ENCODE measurements around the gene HMX3.

HMX3 gene

DNA sequence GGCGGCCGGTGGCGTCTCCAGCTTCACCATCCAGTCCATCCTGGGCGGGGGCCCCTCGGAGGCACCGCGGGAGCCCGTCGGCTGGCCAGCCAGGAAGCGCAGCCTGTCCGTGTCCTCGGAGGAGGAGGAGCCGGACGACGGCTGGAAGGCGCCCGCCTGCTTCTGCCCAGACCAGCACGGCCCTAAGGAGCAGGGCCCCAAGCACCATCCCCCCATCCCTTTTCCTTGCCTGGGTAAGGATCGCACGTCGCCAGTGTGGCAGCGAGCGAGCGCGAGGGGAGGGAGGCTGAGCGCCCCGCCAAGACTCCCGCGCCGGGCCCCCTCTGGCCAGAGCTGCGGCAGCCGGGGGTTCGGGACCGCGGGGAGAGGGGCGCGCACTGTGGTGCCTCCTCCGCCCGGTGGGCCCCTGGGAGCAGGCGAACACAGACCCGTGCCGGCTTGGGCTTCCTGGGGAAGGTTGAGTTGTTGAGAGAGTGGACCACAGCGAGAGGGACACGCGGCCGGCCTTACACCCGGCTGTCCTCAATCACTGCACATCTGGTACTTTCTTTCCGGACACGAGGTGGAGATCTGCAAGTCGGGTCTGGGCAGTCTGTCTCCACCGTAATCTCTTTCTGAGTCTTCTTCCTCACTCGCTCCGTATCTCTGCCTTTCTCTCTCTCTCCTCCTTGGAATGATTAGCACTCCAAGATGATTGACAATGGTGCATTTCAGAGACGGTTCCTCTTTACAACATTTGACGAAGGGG, 12.8 kb downstream of the HMX3 start:
- peaks cover 20% of the 10 kb centered on the region for H3K27me3 ChIP-seq (replicated peaks; ENCODE audit: insufficient read depth, low read length)
- H4K20me1 ChIP-seq (ENCODE audit: insufficient read depth, low read length) = no peaks in the 10 kb centered on the region
- TF ChIP-seq, protein P1, sequence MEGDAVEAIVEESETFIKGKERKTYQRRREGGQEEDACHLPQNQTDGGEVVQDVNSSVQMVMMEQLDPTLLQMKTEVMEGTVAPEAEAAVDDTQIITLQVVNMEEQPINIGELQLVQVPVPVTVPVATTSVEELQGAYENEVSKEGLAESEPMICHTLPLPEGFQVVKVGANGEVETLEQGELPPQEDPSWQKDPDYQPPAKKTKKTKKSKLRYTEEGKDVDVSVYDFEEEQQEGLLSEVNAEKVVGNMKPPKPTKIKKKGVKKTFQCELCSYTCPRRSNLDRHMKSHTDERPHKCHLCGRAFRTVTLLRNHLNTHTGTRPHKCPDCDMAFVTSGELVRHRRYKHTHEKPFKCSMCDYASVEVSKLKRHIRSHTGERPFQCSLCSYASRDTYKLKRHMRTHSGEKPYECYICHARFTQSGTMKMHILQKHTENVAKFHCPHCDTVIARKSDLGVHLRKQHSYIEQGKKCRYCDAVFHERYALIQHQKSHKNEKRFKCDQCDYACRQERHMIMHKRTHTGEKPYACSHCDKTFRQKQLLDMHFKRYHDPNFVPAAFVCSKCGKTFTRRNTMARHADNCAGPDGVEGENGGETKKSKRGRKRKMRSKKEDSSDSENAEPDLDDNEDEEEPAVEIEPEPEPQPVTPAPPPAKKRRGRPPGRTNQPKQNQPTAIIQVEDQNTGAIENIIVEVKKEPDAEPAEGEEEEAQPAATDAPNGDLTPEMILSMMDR (IDR thresholded peaks at IDR 0.05; ENCODE audit: low read length) = no peak
- no peak for TF ChIP-seq EZH2 (optimal IDR thresholded peaks at IDR 0.05; ENCODE audit: low read depth, low read length)
- TF ChIP-seq EZH2phosphoT487 (IDR thresholded peaks at IDR 0.05; ENCODE audit: low read length) = no peak
- no peak overlapping the region for H3K9ac ChIP-seq (ENCODE audit: low read length)
- H3K9me3 ChIP-seq (replicated peaks; ENCODE audit: insufficient read depth, low read length) = no peaks in the 10 kb centered on the region
- peaks cover 2% of the 10 kb centered on the region; the same call in 1 of the 2 replicates for H3K4me1 ChIP-seq (ENCODE audit: low read length)
- no peak overlapping the region for H3K4me3 ChIP-seq (ENCODE audit: low read length)
- no peaks in the 10 kb centered on the region for H3K9me2 ChIP-seq (replicated peaks; ENCODE audit: insufficient read depth, low read length)
- no peaks in the 10 kb centered on the region for H3K79me2 ChIP-seq (ENCODE audit: low read length)
- H3K36me3 ChIP-seq (replicated peaks; ENCODE audit: insufficient read depth, low read length) = no peaks in the 10 kb centered on the region
- no peak overlapping the region for H3K4me2 ChIP-seq (ENCODE audit: low read depth, low read length)
- H3K27ac ChIP-seq (ENCODE audit: low read length) = no peak overlapping the region
- DNase-seq = no peak
- H3F3A ChIP-seq (ENCODE audit: insufficient read depth, low read length) = no peaks in the 10 kb centered on the region
- H2AFZ ChIP-seq (ENCODE audit: low read length) = no peak overlapping the region

DNA sequence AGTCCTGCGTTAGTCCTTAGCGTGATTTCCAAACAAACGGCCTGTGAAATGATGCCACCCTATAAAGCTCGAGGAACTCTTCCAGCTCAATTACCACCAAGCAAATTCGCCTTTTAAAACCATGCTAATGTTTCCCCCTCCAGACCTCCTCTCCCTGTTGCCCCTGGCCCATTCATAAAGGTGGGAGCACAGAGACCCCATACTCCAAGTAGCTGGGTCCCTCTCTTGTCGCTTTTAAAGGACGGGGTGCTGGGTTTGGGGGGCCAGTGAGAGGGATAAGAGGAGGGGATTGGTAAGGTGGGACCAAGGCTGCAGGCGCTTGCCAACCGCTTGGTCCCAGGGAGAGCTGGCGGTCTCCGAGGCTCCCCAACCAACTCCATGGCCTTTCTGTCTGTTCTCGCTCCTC, 13.4 kb downstream of the HMX3 start:
- TF ChIP-seq EZH2 (optimal IDR thresholded peaks at IDR 0.05; ENCODE audit: low read depth, low read length) (no peak), EZH2phosphoT487 (IDR thresholded peaks at IDR 0.05; ENCODE audit: low read length) (no peak)
- TF ChIP-seq, protein P1 (IDR thresholded peaks at IDR 0.05; ENCODE audit: low read length) = no peak
- H3K4me2 ChIP-seq (ENCODE audit: low read depth, low read length) = no peak overlapping the region
- H3K27ac ChIP-seq (ENCODE audit: low read length) = no peak overlapping the region
- peaks cover under 1% of the 10 kb centered on the region; the same call in 1 of the 2 replicates for H3K79me2 ChIP-seq (ENCODE audit: low read length)
- H3F3A ChIP-seq (ENCODE audit: insufficient read depth, low read length) = no peaks in the 10 kb centered on the region
- peaks cover 19% of the 10 kb centered on the region for H3K27me3 ChIP-seq (replicated peaks; ENCODE audit: insufficient read depth, low read length)
- H4K20me1 ChIP-seq (ENCODE audit: insufficient read depth, low read length) = no peaks in the 10 kb centered on the region
- no peaks in the 10 kb centered on the region for H3K36me3 ChIP-seq (replicated peaks; ENCODE audit: insufficient read depth, low read length)
- no peak overlapping the region for H2AFZ ChIP-seq (ENCODE audit: low read length)
- H3K4me1 ChIP-seq (ENCODE audit: low read length) = peaks cover 5% of the 10 kb centered on the region; the same call in 1 of the 2 replicates
- H3K9me3 ChIP-seq (replicated peaks; ENCODE audit: insufficient read depth, low read length) = no peaks in the 10 kb centered on the region
- no peak overlapping the region for H3K9ac ChIP-seq (ENCODE audit: low read length)
- no peak overlapping the region for H3K4me3 ChIP-seq (ENCODE audit: low read length)
- no peak for DNase-seq
- H3K9me2 ChIP-seq (replicated peaks; ENCODE audit: insufficient read depth, low read length) = no peaks in the 10 kb centered on the region

DNA sequence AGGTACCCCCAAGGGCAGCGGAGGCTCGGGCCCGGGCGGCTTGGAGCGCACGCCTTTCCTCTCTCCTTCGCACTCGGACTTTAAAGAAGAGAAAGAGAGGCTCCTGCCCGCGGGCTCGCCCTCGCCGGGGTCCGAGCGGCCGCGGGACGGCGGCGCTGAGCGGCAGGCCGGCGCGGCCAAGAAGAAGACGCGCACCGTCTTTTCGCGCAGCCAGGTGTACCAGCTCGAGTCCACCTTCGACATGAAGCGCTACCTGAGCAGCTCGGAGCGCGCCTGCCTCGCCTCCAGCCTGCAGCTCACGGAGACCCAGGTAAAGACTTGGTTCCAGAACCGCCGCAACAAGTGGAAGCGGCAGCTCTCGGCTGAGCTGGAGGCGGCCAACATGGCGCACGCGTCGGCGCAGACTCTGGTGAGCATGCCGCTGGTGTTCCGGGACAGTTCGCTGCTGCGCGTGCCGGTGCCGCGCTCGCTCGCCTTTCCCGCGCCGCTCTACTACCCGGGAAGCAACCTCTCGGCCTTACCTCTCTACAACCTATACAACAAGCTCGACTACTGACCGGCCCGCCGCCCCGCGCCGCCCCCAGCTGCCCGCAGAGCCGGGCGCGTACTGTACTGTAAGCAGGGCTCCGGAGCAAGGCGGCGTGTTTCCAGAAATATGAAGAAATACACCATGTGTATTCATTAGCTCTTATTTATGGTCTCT, 13.9 kb downstream of the HMX3 start:
- Histone ChIP-seq H3K9ac (ENCODE audit: low read length) (no peak overlapping the region), H3K4me1 (ENCODE audit: low read length) (peaks cover 5% of the 10 kb centered on the region; the same call in 1 of the 2 replicates), H3K27ac (ENCODE audit: low read length) (no peak overlapping the region), H3K9me3 (replicated peaks; ENCODE audit: insufficient read depth, low read length) (no peaks in the 10 kb centered on the region), H3K79me2 (ENCODE audit: low read length) (peaks cover 6% of the 10 kb centered on the region), H3K27me3 (replicated peaks; ENCODE audit: insufficient read depth, low read length) (peaks cover 14% of the 10 kb centered on the region), H2AFZ (ENCODE audit: low read length) (no peak overlapping the region), H3K4me3 (ENCODE audit: low read length) (no peak overlapping the region), H3K36me3 (replicated peaks; ENCODE audit: insufficient read depth, low read length) (no peaks in the 10 kb centered on the region), H3K9me2 (replicated peaks; ENCODE audit: insufficient read depth, low read length) (no peaks in the 10 kb centered on the region), H3F3A (ENCODE audit: insufficient read depth, low read length) (no peaks in the 10 kb centered on the region), H3K4me2 (ENCODE audit: low read depth, low read length) (no peak overlapping the region), H4K20me1 (ENCODE audit: insufficient read depth, low read length) (no peaks in the 10 kb centered on the region)
- TF ChIP-seq, protein P1 (IDR thresholded peaks at IDR 0.05; ENCODE audit: low read length) = no peak
- TF ChIP-seq EZH2phosphoT487 (IDR thresholded peaks at IDR 0.05; ENCODE audit: low read length) = no peak
- TF ChIP-seq EZH2 (optimal IDR thresholded peaks at IDR 0.05; ENCODE audit: low read depth, low read length) = no peak
- no peak for DNase-seq

Measured in MM.1S (cell line).